ENCODE data around the gene VGF. TPM values are rescaled to one million over a fixed set of nuclear protein-coding genes. Genes with fewer than 3 reads are reported as not detected.

The VGF gene
- total RNA-seq, 1 donor from 2014 or later: 4.2 TPM

GRCh38 chr7:101153969-101154692, 11.2 kb downstream of the VGF start, which contains the start of gene AP1S1:
TSS of gene AP1S1 (plus strand) at chr7:101154476. CDS start at chr7:101154515, 39 bp downstream.
- no peak for TF ChIP-seq CTCF (conservative IDR thresholded peaks at IDR 0.05)
- Mint-ChIP-seq H3K36me3 (peaks cover 10% of the 10 kb centered on the region), H3K9me3 (no peaks in the 10 kb centered on the region), H3K27me3 (peaks cover 10% of the 10 kb centered on the region), H3K4me1 (ENCODE audit: unreplicated experiment) (peaks cover 11% of the 10 kb centered on the region), H3K4me3 (peak within 1 kb of the TSS; percentile 88), H3K27ac (peak within 1 kb of the TSS; percentile 78)
- peak; percentile 95 for DNase-seq (ENCODE audit: extremely low spot score, unreplicated experiment)

GRCh38 chr7:101151908-101152651, 13.3 kb downstream of the VGF start:
- TF ChIP-seq CTCF (conservative IDR thresholded peaks at IDR 0.05): no peak
- no peak for DNase-seq (ENCODE audit: extremely low spot score, unreplicated experiment)
- peaks cover 3% of the 10 kb centered on the region for H3K36me3 Mint-ChIP-seq
- H3K27ac Mint-ChIP-seq: no peak overlapping the region
- peak overlapping the region; percentile 25 for H3K4me3 Mint-ChIP-seq
- H3K9me3 Mint-ChIP-seq: no peaks in the 10 kb centered on the region
- peaks cover 18% of the 10 kb centered on the region for H3K27me3 Mint-ChIP-seq
- H3K4me1 Mint-ChIP-seq (ENCODE audit: unreplicated experiment): peaks cover 11% of the 10 kb centered on the region

- Mint-ChIP-seq H3K4me1 (ENCODE audit: unreplicated experiment) (peaks cover 19% of the 10 kb centered on the region), H3K36me3 (no peaks in the 10 kb centered on the region), H3K27ac (no peak overlapping the region), H3K4me3 (no peak overlapping the region), H3K9me3 (no peaks in the 10 kb centered on the region), H3K27me3 (peaks cover 15% of the 10 kb centered on the region)
- no peak for DNase-seq (ENCODE audit: extremely low spot score, unreplicated experiment)
- TF ChIP-seq CTCF (conservative IDR thresholded peaks at IDR 0.05): no peak
Observed at GRCh38 chr7:101140746-101141382, 24.5 kb downstream of the VGF start.

GRCh38 chr7:101140339-101140699, 25.1 kb downstream of the VGF start:
- Mint-ChIP-seq H3K4me3 (no peak overlapping the region), H3K4me1 (ENCODE audit: unreplicated experiment) (peaks cover 19% of the 10 kb centered on the region), H3K27me3 (peaks cover 15% of the 10 kb centered on the region), H3K27ac (no peak overlapping the region), H3K9me3 (no peaks in the 10 kb centered on the region), H3K36me3 (no peaks in the 10 kb centered on the region)
- DNase-seq (ENCODE audit: extremely low spot score, unreplicated experiment): no peak
- no peak for TF ChIP-seq CTCF (conservative IDR thresholded peaks at IDR 0.05)

GRCh38 chr7:101138213-101138870, 27.0 kb downstream of the VGF start:
- Mint-ChIP-seq H3K4me3 (peak overlapping the region; percentile 71), H3K27me3 (peaks cover 14% of the 10 kb centered on the region), H3K9me3 (no peaks in the 10 kb centered on the region), H3K27ac (peak overlapping the region; percentile 70), H3K4me1 (ENCODE audit: unreplicated experiment) (peaks cover 33% of the 10 kb centered on the region), H3K36me3 (no peaks in the 10 kb centered on the region)
- peak; percentile 90 for TF ChIP-seq CTCF (conservative IDR thresholded peaks at IDR 0.05)
- DNase-seq (ENCODE audit: extremely low spot score, unreplicated experiment): no peak
